Measurements from ENCODE around the gene HBG2.

- TF ChIP-seq EZH2 (IDR thresholded peaks at IDR 0.05; ENCODE audit: insufficient read depth, poor library complexity, severe bottlenecking) (no peak), EZH2phosphoT487 (IDR thresholded peaks at IDR 0.05; ENCODE audit: insufficient read depth, low read depth) (no peak)
Measured at GRCh38 chr11:5284637-5285036, 30.1 kb upstream of the HBG2 start.

Data from GM23248 (cell line).